Activated T-helper 1 cell treated with anti-CD3 and anti-CD28 coated beads, Interleukin-2, amount 50 U/mL, for 16 hours (primary cell): ENCODE data around the gene MED9.

Experiments
- DNase-seq, 2 donors: peaks; one replicate each; pipeline ENCODE4 v3.0.0-alpha.2; 2020; ENCODE audit warnings: low read depth in 1 of 2, low spot score in 1 of 2

MED9 gene

GRCh38 chr17:17533901-17534441 is 57.2 kb downstream of the MED9 start:
- DNase-seq, result no peak

GRCh38 chr17:17535957-17536356 is 59.2 kb downstream of the MED9 start:
- no peak for DNase-seq

- no peak for DNase-seq
These were observed 59.9 kb downstream of the MED9 start for GRCh38 chr17:17536702-17537101.

- no peak for DNase-seq
These were observed 60.7 kb downstream of the MED9 start for GRCh38 chr17:17537311-17538099.

- DNase-seq, result no peak
These were observed 61.9 kb downstream of the MED9 start for GRCh38 chr17:17538417-17539391.

GRCh38 chr17:17539591-17539990 is 62.8 kb downstream of the MED9 start:
- no peak for DNase-seq

- no peak for DNase-seq
These were observed 63.6 kb downstream of the MED9 start for GRCh38 chr17:17540278-17540906.

- DNase-seq, result no peak
These were observed 64.3 kb downstream of the MED9 start for GRCh38 chr17:17540935-17541639.

GRCh38 chr17:17541640-17542001 is 64.8 kb downstream of the MED9 start:
- DNase-seq, result no peak
